PC-3 (cell line): Measurements from ENCODE around the gene KDELR3. TPM values are rescaled to one million over a fixed set of nuclear protein-coding genes. Genes with fewer than 3 reads are reported as not detected.

Source experiments
- ATAC-seq: fragments of 200-7000 bp; cut with Tn5 transposase; 2 replicates; pipeline ENCODE4 v1.9.1; 2020; ENCODE audit warnings: mild to moderate bottlenecking, moderate library complexity
- BruUV-seq: library from RNA; stranded (reverse); fragments of 400-500 nt; replicated peaks from 2 replicates; lab custom pipeline; 2021; lab: Mats Ljungman, UMichigan
- CTCF ChIA-PET: fragments of 300-600 bp; sonication (Branson Sonifier 250); formaldehyde crosslinking; loops from one replicate; lab custom pipeline; 2022; ENCODE audit warnings: antibody characterized with exemption; lab: Charles Lee
- POLR2A ChIA-PET: fragments of 300-600 bp; sonication (Branson Sonifier 250); formaldehyde crosslinking; loops from one replicate; lab custom pipeline; 2022; ENCODE audit warnings: antibody characterized with exemption; ENCODE audit not compliant: unreplicated experiment; lab: Charles Lee
- DNase-seq: peaks from one replicate; pipeline ENCODE4 v3.0.0-alpha.2; 2015
- H2AFZ ChIP-seq: fragments of 300-600 bp; sonication (generic); 2 replicates; pipeline ENCODE4 v1.6.0; 2016; ENCODE audit warnings: antibody characterized with exemption, low read length
- H3F3A ChIP-seq: fragments of 300-600 bp; sonication (generic); one replicate; pipeline ENCODE4 v1.6.0; 2017; ENCODE audit warnings: antibody characterized with exemption, low read length, control low read depth, mild to moderate bottlenecking; ENCODE audit not compliant: unreplicated experiment
- H3K27ac ChIP-seq: fragments of 300-600 bp; sonication (generic); 2 replicates; pipeline ENCODE4 v1.5.1; 2016; ENCODE audit warnings: mild to moderate bottlenecking, low read length
- H3K27me3 ChIP-seq: fragments of 300-600 bp; sonication (generic); 2 replicates; pipeline ENCODE4 v1.6.1; 2016; ENCODE audit warnings: low read length, mixed read lengths
- H3K36me3 ChIP-seq: fragments of 300-600 bp; sonication (generic); 2 replicates; pipeline ENCODE4 v1.6.1; 2016; ENCODE audit warnings: low read depth, mixed run types, low read length, mixed read lengths
- H3K4me1 ChIP-seq: fragments of 300-600 bp; sonication (generic); 2 replicates; pipeline ENCODE4 v1.5.1; 2016; ENCODE audit warnings: low read length; ENCODE audit not compliant: insufficient read depth
- H3K4me2 ChIP-seq: fragments of 300-600 bp; sonication (generic); 2 replicates; pipeline ENCODE4 v1.6.0; 2016; ENCODE audit warnings: low read length
- H3K4me3 ChIP-seq: fragments of 300-600 bp; sonication (generic); 2 replicates; pipeline ENCODE4 v1.5.1; 2016; ENCODE audit warnings: mild to moderate bottlenecking, low read length, mixed read lengths
- H3K79me2 ChIP-seq: fragments of 300-600 bp; sonication (generic); 2 replicates; pipeline ENCODE4 v1.6.1; 2017; ENCODE audit warnings: low read length, mixed read lengths
- H3K9ac ChIP-seq: fragments of 300-600 bp; sonication (generic); 2 replicates; pipeline ENCODE4 v1.6.0; 2016; ENCODE audit warnings: mild to moderate bottlenecking, low read length
- H3K9me2 ChIP-seq: fragments of 300-600 bp; sonication (generic); replicated peaks from 2 replicates; pipeline ENCODE4 v1.6.1; 2016; ENCODE audit warnings: mixed run types, low read length, mixed read lengths
- H3K9me3 ChIP-seq: fragments of 300-600 bp; sonication (generic); 2 replicates; pipeline ENCODE4 v1.6.1; 2016; ENCODE audit warnings: low read length, mixed read lengths
- H4K20me1 ChIP-seq: fragments of 300-600 bp; sonication (generic); 2 replicates; pipeline ENCODE4 v1.6.1; 2016; ENCODE audit warnings: low read length, mixed read lengths
- CTCF ChIP-seq: fragments of 300-600 bp; sonication (generic); conservative IDR thresholded peaks from 2 replicates; pipeline ENCODE4 v1.5.1; 2017; ENCODE audit warnings: antibody characterized with exemption, low read depth, mild to moderate bottlenecking, low read length
- EZH2 ChIP-seq: fragments of 300-600 bp; sonication (generic); IDR thresholded peaks from one replicate; pipeline ENCODE4 v1.6.1; 2017; ENCODE audit warnings: antibody characterized with exemption, mild to moderate bottlenecking, low read length; ENCODE audit not compliant: unreplicated experiment
- EZH2phosphoT487 ChIP-seq: fragments of 300-600 bp; sonication (generic); IDR thresholded peaks from 2 replicates; pipeline ENCODE4 v1.6.1; 2018; ENCODE audit warnings: mild to moderate bottlenecking, antibody characterized with exemption, low read length, borderline replicate concordance
- intact Hi-C: fragments of 100-400 bp; cut with micrococcal nuclease; formaldehyde crosslinking; loops from 2 replicates; pipeline ENCODE4 v1.9.0; 2023
- total RNA-seq: library from RNA; depleted of rRNA; stranded (reverse); fragments of >200 nt; gene quantifications from 2 replicates; pipeline ENCODE4 v1.2.3, GENCODE V29; 2014

Gene KDELR3
- total RNA-seq, 1 experiment from 2014 or later: 17.7 TPM

- TF ChIP-seq CTCF (no peak), EZH2 (no peak), EZH2phosphoT487 (no peak)
- peaks cover 10% of the 10 kb centered on the region for H3K27me3 ChIP-seq
- DNase-seq (no peak), ATAC-seq (no peak)
- H3K9me3 ChIP-seq: no peaks in the 10 kb centered on the region
- no peaks in the 10 kb centered on the region for H3F3A ChIP-seq
- POLR2A ChIA-PET: no interaction called here
- H4K20me1 ChIP-seq: no peaks in the 10 kb centered on the region
- no peaks in the 10 kb centered on the region for H3K9me2 ChIP-seq
- no peak overlapping the region for H3K4me3 ChIP-seq
- H3K4me2 ChIP-seq: no peak overlapping the region
- H3K36me3 ChIP-seq: no peaks in the 10 kb centered on the region
- H3K27ac ChIP-seq: no peak overlapping the region
- no TSS peak for BruUV-seq
- intact Hi-C loops: no loop called here
- CTCF ChIA-PET: interaction anchor here (0.6 kb wide), 1 partner anchor 38 kb away, joined by 4 read pairs; no protein-coding TSS in a partner anchor
- no peak overlapping the region for H3K9ac ChIP-seq
- H3K4me1 ChIP-seq: no peaks in the 10 kb centered on the region
- H2AFZ ChIP-seq: no peak overlapping the region
- no peaks in the 10 kb centered on the region for H3K79me2 ChIP-seq
These were observed 16.0 kb upstream of the KDELR3 start for GRCh38 chr22:38451864-38452263.

GRCh38 chr22:38452373-38453065 is 15.4 kb upstream of the KDELR3 start:
- intact Hi-C loops: no loop called here
- Histone ChIP-seq H3K9ac (no peak overlapping the region), H3K36me3 (no peaks in the 10 kb centered on the region), H3K9me3 (no peaks in the 10 kb centered on the region), H4K20me1 (no peaks in the 10 kb centered on the region), H3K27me3 (peaks cover 10% of the 10 kb centered on the region), H3K9me2 (no peaks in the 10 kb centered on the region), H3K4me2 (no peak overlapping the region), H3K79me2 (no peaks in the 10 kb centered on the region), H3K4me3 (no peak overlapping the region), H3K4me1 (no peaks in the 10 kb centered on the region), H3F3A (no peaks in the 10 kb centered on the region), H2AFZ (no peak overlapping the region), H3K27ac (no peak overlapping the region)
- POLR2A ChIA-PET: no interaction called here
- CTCF ChIA-PET: no interaction called here
- DNase-seq: no peak
- no TSS peak for BruUV-seq
- no peak for ATAC-seq
- no peak for TF ChIP-seq EZH2

- DNase-seq (no peak), ATAC-seq (no peak)
- no peak overlapping the region for H3K4me2 ChIP-seq
- H3K79me2 ChIP-seq: no peaks in the 10 kb centered on the region
- TF ChIP-seq EZH2 (no peak), EZH2phosphoT487 (no peak), CTCF (no peak)
- no peaks in the 10 kb centered on the region for H3K9me2 ChIP-seq
- H4K20me1 ChIP-seq: no peaks in the 10 kb centered on the region
- H3K9ac ChIP-seq: no peak overlapping the region
- H3K36me3 ChIP-seq: no peaks in the 10 kb centered on the region
- ChIA-PET CTCF (no interaction called here), POLR2A (no interaction called here)
- no peaks in the 10 kb centered on the region for H3K4me1 ChIP-seq
- no peaks in the 10 kb centered on the region for H3K9me3 ChIP-seq
- intact Hi-C loops: no loop called here
- no TSS peak for BruUV-seq
- no peaks in the 10 kb centered on the region for H3F3A ChIP-seq
- H3K4me3 ChIP-seq: no peak overlapping the region
- H2AFZ ChIP-seq: no peak overlapping the region
- peaks cover 10% of the 10 kb centered on the region for H3K27me3 ChIP-seq
- no peak overlapping the region for H3K27ac ChIP-seq
These were observed 14.7 kb upstream of the KDELR3 start for GRCh38 chr22:38453066-38453672.
